Mammary epithelial cell (primary cell): ENCODE measurements around the gene P2RY6.

ENCODE experiments used
- EZH2 ChIP-seq: IDR thresholded peaks from 2 replicates; pipeline ENCODE4 v1.6.1; 2012; ENCODE audit warnings: low read length, inconsistent platforms, borderline replicate concordance
- TF ChIP-seq, protein P1 (sequence below), 2 donors: IDR thresholded peaks in 1 of 2; conservative IDR thresholded peaks in 1 of 2; 2 replicates each; pipeline ENCODE4 v1.5.1; 2011 to 2012; ENCODE audit warnings: inconsistent platforms in 2 of 2, low read length in 2 of 2, mild to moderate bottlenecking in 2 of 2, control low read depth in 1 of 2, low read depth in 1 of 2; ENCODE audit not compliant: insufficient read depth in 1 of 2; ENCODE audit errors: extremely low read depth in 1 of 2

DNA sequence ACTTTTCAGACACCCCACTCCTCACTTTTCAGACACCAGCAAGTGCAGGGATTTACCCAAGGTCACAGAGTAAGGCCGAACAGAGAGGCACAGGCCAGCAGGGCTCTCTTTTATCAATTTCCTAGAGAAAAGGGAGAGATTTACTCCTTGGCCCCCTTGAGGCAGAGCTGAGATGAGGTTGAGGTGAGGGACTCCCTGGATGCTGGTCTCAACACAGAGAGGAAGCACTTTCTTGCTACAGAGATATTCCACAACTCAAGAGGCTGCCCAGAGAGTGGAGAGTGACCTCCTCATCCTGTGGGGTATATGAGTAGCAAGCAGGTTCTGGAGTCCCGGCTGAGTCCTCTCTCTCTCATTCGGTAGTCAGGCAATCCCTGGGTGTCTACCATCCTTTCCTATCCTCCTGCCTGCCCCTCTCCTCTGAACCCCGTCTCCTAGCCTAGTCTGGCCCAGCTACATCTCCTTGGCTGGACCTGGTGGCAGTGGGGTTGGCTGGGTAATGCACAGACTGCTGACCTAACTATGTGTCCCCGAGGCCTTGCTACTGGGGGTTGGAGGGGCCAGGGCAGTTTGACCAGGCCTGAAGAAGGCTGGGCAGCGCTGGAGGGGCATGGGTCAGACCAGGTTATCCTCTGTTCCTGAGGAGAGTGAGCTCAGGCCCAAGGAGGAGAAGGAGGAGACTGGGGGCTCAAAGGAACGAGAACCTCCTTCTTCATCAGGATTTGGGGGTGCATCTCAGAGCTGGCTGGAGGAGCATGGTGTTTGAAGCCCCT, 34.1 kb downstream of the P2RY6 start:
- TF ChIP-seq, protein P1, sequence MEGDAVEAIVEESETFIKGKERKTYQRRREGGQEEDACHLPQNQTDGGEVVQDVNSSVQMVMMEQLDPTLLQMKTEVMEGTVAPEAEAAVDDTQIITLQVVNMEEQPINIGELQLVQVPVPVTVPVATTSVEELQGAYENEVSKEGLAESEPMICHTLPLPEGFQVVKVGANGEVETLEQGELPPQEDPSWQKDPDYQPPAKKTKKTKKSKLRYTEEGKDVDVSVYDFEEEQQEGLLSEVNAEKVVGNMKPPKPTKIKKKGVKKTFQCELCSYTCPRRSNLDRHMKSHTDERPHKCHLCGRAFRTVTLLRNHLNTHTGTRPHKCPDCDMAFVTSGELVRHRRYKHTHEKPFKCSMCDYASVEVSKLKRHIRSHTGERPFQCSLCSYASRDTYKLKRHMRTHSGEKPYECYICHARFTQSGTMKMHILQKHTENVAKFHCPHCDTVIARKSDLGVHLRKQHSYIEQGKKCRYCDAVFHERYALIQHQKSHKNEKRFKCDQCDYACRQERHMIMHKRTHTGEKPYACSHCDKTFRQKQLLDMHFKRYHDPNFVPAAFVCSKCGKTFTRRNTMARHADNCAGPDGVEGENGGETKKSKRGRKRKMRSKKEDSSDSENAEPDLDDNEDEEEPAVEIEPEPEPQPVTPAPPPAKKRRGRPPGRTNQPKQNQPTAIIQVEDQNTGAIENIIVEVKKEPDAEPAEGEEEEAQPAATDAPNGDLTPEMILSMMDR (conservative IDR thresholded peaks at IDR 0.05 in 1 of 2, IDR thresholded peaks at IDR 0.05 in 1 of 2; ENCODE audit: extremely low read depth in 1 of 2, insufficient read depth in 1 of 2, low read depth in 1 of 2, low read length in 2 of 2) = peak in 1 of 2 donors; percentile 4
- TF ChIP-seq EZH2 = no peak
